ENCODE data around the gene NEGR1.

Gene NEGR1

GRCh38 chr1:71533950-71534349, 748.4 kb downstream of the NEGR1 start:
- DNase-seq = no peak

- no peak for DNase-seq
Measured at GRCh38 chr1:71532343-71532742, 750.0 kb downstream of the NEGR1 start.

- DNase-seq = no peak
Measured at GRCh38 chr1:71526824-71527223, 755.5 kb downstream of the NEGR1 start.

GRCh38 chr1:71522721-71523120, 759.6 kb downstream of the NEGR1 start:
- DNase-seq = no peak

GRCh38 chr1:71521655-71522264, 760.6 kb downstream of the NEGR1 start:
- DNase-seq = no peak

- no peak for DNase-seq
Measured at GRCh38 chr1:71511505-71511904, 770.8 kb downstream of the NEGR1 start.

- DNase-seq = no peak
Measured at GRCh38 chr1:71510725-71511124, 771.6 kb downstream of the NEGR1 start.

GRCh38 chr1:71509051-71509595, 773.2 kb downstream of the NEGR1 start:
- no peak for DNase-seq

GRCh38 chr1:71502006-71502405, 780.3 kb downstream of the NEGR1 start:
- no peak for DNase-seq

- DNase-seq = no peak
Measured at GRCh38 chr1:71498542-71498941, 783.8 kb downstream of the NEGR1 start.

GRCh38 chr1:71494163-71494562, 788.2 kb downstream of the NEGR1 start:
- no peak for DNase-seq

GRCh38 chr1:71492298-71493041, 789.9 kb downstream of the NEGR1 start:
- DNase-seq = no peak

- DNase-seq = no peak
Measured at GRCh38 chr1:71490432-71490831, 791.9 kb downstream of the NEGR1 start.

- no peak for DNase-seq
Measured at GRCh38 chr1:71488555-71489252, 793.6 kb downstream of the NEGR1 start.

GRCh38 chr1:71473331-71473730, 809.0 kb downstream of the NEGR1 start:
- no peak for DNase-seq

GRCh38 chr1:71465093-71465492, 817.2 kb downstream of the NEGR1 start:
- no peak for DNase-seq

GRCh38 chr1:71464016-71464415, 818.3 kb downstream of the NEGR1 start:
- no peak for DNase-seq

GRCh38 chr1:71463144-71463543, 819.2 kb downstream of the NEGR1 start:
- DNase-seq = no peak

GRCh38 chr1:71462247-71462646, 820.1 kb downstream of the NEGR1 start:
- no peak for DNase-seq

GRCh38 chr1:71461416-71461815, 820.9 kb downstream of the NEGR1 start:
- DNase-seq = no peak

- DNase-seq = no peak
Measured at GRCh38 chr1:71448444-71448843, 833.9 kb downstream of the NEGR1 start.

- DNase-seq = no peak
Measured at GRCh38 chr1:71438626-71439025, 843.7 kb downstream of the NEGR1 start.

- DNase-seq = no peak
Measured at GRCh38 chr1:71435951-71436350, 846.4 kb downstream of the NEGR1 start.

GRCh38 chr1:71434240-71434639, 848.1 kb downstream of the NEGR1 start:
- DNase-seq = no peak

Data from effector CD4-positive, alpha-beta T cell (primary cell).